NCI-H524 (cell line): ENCODE data around the gene CYTH4.
A peak's percentile ranks its signal among the peaks of the same experiment; 100 is the strongest.
"Not testable (repeated sequence)": the region's sequence is repeated elsewhere in the genome, so short reads cannot be mapped to it uniquely, and the experiment has no call there.

Experiments used
- DNase-seq, 2 experiments: peaks; one replicate each; lab custom pipeline; 2025; lab: John Stamatoyannopoulos, UW

CYTH4 gene, protein sequence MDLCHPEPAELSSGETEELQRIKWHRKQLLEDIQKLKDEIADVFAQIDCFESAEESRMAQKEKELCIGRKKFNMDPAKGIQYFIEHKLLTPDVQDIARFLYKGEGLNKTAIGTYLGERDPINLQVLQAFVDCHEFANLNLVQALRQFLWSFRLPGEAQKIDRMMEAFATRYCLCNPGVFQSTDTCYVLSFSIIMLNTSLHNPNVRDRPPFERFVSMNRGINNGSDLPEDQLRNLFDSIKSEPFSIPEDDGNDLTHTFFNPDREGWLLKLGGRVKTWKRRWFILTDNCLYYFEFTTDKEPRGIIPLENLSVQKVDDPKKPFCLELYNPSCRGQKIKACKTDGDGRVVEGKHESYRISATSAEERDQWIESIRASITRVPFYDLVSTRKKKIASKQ

DNA sequence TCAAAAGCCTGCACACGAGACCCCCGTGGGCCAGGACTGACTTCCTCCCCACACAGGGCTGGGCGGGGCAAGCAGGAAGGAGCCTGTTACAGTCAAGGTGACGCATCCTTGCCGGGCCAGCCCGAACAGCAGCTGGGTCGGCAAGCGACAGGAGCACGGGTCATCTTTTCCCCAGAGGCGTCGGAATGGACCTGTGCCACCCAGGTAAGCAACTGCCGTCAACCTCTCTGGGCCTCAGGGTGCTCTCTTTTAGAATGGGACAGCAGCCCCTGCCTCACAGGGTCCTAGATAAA lies at the start of gene CYTH4:
CYTH4 (plus strand) TSS at position 124 of the 293 bp plus-strand sequence; CDS start at position 186, 62 bp downstream.
- DNase-seq: no peak

DNA sequence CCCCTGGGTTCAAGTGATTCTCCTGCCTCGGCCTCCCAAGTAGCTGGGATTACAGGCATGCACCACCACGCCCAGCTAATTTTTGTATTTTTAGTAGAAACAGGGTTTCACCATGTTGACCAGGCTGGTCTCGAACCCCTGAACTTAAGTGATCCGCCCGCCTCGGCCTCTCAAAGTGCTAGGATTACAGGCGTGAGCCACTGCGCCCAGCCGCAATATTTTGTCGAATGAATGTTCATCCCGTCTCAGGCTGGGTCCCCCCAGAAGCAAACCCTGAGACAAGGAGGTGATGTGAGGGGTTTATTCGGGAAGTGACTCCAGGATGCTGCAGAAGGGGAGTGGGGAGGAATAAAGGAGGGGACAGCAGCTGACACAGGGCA lies 48.9 kb upstream of the CYTH4 start:
- DNase-seq: not testable (repeated sequence)

DNA sequence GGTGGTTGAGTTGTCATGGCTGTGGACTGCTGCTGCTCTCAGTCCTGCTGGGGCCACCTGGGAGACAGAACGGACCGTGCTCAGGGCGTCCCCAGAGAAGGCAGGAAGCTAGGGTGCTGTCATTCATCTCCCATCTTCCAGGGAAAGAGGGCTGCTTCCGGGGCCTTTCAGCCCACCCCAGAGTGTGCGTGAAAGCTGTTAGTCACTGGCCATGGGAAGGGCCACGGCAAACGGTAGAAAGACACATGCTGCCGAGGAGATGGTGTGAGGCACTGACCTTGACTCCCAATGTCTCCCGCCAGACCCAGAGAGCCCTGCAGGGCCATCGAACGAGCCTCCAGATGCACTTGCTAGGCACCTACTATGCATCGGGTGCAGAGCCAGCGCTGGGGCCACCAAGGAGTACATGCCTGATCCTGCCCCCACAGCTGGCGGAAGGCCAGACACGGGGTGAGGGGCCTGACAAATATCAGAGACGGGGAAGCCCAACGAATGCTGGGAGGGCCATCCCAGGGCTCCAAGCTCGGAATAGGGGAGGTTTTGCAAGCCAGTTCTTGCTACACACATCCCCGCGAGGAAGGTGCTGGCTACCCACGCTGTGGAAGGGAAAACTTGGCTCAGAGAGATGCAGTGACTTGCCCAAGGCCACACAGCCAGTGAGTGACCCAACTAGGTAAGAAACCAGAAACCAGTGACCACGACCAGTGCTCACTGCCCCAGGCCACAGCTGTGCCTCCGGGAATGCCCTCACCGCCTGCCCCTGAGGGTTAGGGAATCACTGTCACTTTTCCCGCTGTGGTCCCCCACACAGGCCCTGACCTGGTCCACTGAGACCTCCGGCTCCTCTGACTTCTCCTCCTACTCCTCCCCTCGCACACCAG lies 48.3 kb upstream of the CYTH4 start:
- peak in 1 of 2 experiments; percentile 6 for DNase-seq

DNA sequence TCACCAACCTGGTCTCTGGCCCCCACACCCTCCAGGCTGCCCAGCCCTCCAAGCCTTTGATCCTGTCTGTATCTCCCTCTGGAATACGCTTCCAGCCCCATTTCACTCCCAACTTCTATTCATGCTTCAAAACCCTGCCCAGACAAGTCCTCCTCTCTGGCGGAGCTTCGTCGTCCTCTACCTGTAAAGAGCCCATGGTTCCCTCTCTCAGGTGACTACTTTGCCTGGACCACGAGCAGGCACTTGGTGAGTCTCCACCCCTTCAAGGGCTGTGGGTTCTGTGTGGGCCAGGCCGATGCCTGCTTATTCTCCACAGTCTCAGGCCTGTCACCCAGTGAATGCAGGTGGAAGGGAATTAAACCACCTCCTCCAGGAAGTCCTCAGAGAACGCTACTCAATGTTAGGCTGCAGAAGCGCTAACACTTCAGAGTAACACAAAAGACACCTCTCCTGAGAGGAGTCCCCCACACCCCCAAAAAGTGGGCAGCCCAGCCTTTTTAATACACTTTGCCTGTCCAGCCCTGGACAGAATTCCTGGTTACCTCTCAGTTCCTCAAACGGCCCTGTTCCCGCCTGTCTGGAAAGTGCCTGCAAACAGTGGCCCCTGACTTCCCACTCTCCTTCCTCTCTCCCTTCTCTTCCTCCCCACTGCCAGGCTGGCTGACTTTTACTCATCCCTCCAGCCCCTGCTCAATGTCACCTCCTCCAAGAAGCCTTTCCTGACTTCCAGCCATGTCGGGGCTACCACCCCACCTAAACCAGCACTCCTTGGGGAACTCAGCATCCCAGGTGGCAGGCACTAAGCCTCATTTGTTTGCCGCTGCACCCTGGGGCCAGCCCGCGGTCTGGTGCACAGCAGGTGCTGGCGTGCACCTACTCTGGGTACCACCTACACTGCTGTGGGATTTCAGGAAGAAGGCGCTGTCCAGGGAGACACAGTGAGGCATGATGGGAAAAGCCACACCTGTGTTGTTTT lies 47.3 kb upstream of the CYTH4 start:
- no peak for DNase-seq

DNA sequence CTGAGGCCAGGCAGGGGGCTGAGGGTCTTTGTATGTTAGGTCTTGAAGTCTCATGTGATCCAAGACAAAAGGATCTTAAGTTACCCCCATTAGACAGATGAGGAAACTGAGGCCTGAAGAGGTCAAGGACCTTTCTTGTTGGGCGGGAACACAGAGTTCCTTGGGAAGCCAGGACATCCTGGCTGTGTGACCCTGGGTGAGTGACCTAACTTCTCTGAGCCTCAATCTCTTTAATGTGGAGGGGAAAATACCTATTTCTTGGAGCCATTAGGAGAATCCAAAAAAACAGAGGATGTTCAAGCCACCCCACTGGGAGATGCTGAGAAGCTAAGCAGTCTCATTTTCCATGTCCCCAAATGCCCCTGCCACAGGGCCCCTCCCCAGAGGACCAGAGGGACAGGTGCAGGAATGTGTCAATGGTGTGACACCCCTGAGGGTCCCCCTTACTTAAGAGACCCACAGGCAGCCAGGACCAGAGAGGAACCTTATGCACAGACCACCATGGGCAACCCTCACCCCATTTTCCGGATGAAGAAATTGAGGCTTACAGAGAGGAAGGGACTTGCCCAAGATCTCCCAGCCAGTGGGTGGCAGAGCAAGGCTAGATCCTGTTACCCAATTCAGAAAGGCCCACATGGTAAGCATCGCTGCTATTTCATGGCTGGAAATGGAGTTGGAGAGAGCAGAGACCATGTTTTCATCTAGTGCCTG lies 46.3 kb upstream of the CYTH4 start:
- DNase-seq: no peak

DNA sequence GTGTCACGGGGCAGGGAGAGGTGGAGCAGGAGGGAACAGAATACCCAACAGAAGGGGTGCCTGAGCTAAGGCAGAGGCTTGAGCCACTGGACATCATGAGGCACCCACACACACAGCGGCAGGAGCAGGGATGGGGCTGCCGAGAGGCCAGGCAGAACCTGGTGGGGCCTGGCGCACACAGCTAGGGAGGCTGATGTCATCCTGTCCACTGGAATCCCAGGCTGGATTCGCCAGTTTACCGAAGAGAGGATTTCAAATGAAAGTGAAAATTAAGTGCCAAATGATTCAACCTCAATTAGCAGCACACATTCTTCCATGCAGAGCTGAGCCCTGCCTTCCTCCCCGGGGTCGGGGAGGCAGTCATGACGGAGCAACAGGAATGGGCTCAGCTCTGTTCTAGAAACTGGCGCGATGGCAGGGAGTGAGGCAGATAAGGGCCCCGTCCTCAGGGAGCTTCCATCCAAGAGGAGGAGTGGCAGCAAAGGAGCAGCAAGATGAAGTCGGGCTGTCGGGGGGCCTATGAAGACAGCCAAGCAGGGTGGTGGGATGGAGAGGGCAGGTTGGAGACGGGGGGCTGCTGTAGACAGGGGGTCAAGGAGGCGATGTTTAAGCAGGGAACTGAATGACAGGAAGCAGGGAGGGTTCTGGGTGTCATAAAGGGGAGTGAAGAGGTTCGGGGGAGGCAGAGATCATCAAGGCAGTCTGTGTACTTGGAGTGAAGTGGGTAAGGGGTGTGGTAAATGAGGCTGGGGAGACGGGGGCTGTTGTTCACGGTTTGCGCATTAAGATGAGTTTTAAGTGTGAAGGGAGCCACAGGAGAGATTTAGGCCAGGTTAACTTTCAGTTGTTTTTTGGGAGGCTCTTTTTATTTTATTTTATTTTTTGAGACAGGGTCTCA lies 44.7 kb upstream of the CYTH4 start:
- no peak for DNase-seq

DNA sequence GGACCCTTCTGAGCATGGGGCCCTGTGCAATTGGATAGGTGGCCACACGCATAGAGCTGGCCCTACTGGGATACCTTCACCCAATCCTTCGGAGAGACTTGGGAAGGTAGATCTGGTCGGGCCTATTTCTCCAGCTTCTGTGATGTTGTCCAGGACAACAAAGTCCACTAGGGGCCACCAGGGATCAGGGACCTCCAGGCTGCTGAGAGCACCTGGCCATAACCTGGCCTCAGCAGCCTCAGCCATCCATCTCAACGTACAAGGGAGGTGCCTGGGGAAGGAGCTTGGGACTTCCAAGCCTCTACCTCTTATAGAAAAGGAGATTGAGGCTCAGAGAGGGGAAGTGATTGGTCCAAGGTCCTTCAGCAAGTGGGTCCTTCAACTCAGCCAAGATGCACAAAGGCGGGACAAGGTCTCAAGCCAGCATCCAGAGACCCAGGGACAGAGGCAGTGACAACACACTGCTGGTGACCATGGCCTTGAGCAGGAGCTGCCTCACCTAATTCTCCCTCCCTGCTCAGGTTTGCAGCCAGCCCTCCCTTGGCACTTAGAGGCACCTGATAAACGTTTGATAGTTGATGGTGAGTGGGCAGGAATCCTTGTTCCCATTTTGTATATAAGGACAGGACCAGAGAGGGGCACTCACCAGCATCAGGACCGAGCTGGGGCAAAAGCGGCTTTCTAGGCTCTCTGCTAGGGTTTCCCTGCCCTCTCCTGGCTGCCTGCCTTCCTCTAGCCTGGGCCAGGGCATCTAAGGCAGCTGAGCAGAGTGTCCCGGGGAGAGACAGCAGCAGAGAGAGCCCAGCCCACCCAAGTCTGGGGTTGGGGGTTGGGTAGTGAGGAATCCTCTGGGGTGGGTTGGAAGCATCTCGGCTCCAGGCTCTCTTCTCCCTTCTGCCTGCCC lies 42.7 kb upstream of the CYTH4 start:
- DNase-seq: no peak

DNA sequence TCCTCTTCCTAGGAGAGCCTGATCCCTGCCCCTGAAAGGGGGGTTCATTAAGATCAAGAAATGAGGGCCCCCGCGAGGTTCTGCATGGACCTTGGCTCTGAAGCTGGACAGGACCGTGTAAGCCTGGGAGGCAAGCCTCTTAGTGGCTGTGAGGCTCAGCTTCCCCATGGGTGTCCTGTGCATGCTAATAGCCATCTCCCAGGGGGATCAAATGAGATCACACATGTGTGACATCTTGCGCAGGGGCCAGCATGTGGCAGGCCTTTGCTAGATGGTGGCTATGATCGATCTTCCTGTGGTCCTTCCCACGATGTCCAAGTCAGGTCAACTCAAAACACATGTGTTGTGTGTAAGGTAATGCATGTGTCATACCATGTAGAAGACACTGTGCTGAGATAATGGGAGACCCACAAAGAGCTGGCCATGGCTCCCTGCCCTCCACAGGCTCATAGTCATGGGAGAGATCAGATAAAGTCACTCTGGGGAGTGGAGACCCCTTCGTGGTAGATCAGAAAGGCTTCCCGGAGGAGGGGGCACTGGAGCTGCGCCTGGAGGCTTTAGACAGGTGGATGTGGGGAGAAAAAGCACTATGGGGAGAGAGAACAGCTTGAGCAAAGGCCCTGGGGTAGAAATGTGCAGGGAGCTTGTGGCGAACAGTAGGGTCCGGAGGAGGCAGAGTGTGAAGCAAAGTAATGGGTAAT lies 41.9 kb upstream of the CYTH4 start:
- no peak for DNase-seq

DNA sequence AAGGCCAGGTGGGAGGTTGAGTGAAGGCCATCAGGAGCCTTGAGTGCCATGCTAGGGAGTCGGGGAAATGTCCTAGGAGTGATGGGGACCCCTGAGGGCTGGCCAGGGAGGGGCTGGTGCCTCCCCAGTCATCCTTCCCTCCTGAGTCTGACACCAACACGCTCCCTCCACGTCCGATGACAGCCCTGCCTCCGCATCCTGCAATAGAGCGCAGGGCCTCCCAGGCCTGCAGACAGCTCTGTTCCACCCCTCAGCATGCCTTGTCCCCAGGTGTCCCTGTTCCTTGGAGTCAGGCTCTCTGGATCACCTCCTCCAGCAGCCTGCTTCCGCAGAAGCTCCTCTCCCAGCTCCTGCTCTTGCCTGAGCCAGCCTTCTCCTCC lies 41.4 kb upstream of the CYTH4 start:
- DNase-seq: no peak

DNA sequence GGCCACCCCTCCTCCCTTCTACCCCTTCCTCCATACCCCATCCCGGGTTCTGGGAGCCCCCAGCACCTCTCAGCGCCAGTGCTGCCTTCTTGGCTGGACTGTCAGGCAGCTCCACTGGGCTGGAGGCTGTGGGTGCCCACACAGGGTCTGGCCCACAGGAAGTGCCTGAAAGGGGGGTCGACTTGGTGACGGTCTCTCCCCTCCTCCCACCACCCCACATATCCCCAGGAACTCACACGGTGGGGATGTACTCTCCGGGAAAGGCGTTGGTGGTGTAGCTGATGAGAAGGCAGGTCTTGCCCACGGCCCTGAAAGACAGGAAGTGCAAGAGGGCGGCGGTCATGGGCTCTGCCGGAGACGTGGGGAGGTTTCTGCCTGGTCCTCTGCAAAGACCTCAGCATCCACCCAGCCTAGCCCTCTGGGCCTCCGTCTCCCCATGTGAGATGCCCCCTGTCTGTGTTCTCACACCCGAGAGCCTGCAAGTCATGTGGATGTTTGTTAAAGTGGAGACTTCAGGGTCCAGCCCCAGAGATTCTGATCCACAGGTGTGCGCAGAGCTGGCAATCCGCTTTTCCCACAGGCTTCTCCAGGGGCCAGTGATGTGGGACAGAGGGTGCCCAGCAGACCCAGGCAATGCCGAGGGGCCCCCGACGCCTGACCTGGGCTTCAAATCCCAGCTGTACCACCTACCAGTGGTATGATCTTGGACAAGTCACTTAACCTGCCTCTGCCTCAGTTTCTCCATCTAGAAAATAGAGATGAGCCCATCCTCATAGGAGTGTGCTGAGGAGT lies 40.8 kb upstream of the CYTH4 start:
- no peak for DNase-seq

DNA sequence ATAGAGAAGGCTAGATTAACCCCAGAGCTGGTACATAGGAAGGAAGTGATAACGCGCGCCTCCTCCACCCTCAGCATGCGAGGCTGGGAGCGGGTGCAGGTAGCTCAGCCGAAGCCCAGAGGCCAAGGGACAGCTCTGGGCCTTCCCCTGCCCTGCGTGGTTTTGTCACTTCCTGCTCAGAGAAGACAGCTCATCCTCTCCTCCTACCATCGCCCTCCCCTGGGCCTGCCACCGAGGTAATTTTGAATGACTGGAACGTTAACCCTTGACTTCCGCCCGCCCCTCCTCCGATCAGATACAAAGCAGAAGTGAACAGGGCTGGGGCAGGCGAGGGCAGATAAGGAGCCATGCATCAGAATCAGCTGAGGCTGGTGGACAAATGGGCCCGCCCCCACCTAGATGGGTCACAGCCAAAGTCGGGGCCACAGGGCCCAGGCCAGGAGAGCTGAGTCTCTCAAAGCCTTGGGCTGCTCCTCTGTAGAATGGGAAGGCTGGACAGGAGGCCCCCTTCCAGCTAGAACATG lies 39.9 kb upstream of the CYTH4 start:
- DNase-seq: no peak

DNA sequence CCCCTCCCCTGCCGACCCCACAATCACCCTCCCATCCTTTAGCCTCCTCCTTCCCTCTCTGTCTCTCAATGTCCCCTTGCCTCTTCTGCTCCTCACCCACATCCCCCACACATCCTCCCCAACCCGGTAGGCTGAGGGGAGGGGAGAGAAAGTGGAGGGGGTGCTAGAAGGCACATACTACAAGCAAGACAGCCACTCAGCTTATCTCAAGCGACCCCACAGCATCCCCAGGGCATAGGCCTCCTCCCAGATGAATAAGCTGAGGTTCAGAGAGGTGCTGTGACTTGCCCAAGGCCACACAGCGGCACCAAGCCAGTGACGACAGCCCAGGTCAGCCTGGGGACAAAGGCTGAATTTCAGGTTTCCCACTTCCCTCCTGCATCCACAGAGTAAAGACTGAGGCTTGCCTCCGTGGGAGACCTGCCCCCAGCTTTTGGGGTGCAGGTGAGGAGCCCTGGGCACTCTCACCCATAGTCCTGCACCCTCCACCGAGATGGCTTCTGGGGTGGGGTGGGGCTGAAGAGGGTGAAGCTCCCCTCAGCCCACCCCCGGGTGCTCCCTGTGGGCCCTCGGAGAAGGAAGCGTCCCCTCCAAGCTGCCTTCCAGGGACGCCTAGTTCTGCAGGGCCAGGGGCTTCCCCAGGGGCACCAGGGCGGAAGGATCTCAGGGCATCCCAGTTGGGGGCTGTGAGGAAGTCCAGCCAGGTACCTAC lies 38.8 kb upstream of the CYTH4 start:
- no peak for DNase-seq

DNA sequence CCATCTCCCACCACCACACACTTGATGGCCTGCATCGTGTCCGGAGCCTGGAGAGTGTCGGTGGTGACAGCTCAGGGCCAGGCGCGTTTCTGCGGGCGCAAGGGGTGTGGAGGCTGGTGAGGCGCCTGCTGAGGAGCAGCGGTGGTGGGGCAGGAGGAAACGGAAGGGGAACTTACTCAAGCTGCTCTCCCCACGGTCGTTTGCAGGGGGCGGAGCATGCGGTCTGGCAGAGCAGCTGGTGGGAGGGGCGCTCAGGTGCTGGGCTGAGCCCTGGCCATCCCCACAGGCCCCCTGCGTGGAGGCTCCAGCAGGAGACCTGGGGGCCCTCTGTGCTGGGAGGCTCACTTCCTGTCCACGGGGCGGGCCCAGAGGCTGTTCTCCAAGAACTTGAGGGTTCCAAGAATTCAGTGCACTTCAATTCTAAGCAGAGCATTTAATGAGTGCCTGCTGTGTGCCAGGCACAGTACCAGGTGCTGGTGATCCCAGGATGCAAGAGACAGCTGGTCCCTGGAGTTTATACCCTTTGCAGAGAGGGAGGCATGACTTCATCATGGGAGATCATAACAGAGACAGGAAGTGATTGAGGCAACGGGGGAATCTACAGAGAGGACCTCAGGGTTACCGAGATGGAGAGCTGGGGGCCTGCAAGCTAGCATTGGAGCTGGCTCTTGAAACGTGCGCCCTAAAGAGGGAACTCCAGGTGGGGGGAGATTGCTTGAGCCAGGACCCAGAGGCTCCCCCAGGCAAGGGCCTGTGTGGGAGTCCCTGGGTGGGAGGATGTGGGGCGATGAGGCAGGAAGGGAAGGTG lies 38.0 kb upstream of the CYTH4 start, which contains the start of gene RAC2:
RAC2 (minus strand) TSS at position 156 of the 808 bp plus-strand sequence; CDS start at position 35, 121 bp downstream.
- DNase-seq: peak; percentile 19 to 63

DNA sequence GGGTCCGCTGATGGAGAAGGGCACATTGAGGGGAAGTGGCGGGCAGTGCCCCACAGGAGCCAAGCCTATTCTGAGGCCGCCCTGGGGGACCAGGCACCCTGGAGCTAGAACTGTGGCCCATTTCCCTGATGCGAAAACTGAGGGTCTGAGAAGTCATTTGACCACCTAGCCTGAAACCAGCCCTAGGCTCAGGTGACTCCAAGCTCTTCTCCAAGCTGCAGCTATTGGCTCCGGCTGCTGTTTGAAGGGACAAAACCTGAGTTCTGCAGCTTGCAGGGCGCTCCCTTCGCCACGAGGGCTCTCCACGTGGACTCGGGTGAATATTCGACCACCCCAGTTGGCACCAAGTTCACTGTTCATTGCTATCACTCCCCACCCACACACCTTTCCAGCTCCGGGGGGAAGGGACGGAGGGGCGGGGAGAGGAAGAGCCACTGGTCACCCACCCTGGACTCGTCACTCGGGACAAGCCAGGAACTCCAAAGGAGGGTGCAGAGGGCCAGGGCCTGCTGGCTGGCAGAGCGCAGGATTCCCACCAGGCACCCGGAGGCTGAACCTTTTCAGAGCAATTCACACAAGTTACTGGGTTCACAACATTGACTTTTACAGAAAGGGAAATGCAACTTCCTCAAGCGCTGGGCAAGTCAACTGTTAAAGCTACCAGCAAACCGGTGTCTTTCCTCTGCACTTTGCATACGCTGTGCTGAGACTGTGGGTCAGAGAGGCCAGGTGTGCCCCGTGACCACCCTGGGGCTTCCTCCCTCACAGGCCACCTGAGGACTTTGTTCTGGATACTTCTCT lies 37.2 kb upstream of the CYTH4 start:
- no peak for DNase-seq

DNA sequence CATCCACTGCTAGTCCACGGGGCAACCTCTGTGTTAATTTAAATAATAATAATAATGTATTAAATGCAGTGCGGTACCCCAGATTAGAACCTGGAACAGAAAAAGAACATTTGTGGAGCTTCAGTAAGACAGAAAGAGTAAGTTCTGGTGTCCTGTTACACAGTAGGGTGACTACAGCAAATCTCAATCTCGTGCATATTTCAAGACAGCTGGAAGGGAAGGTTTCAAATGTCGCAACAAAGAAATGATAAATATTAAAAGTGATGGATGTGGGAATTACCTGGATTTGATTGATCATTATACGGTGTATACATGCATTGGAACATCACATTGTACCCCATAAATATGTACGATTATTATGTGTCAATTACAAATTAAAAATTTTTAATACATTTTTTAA lies 36.6 kb upstream of the CYTH4 start:
- peak in 1 of 2 experiments; percentile 10 for DNase-seq
